ENCODE results near the gene CCL27. TPM values are rescaled to one million over a fixed set of nuclear protein-coding genes. Genes with fewer than 3 reads are reported as not detected.

The CCL27 gene
- total and polyA plus RNA-seq, 2 of the 8 experiments (the other 6 are each of a cell fraction or from before 2014, with no cell fraction given) = 0.42 TPM; not detected in 1

GRCh38 chr9:34689116-34689470 lies 26.6 kb upstream of the CCL27 start (continued):
- TF ChIP-seq SRF (IDR thresholded peaks at IDR 0.05; ENCODE audit: low read depth, low read length) (no peak), CBX5 (IDR thresholded peaks at IDR 0.05; ENCODE audit: low read depth, low read length) (no peak), JUND (IDR thresholded peaks at IDR 0.05; ENCODE audit: low read length) (no peak), TCF12 (IDR thresholded peaks at IDR 0.05; ENCODE audit: low read depth, low read length) (no peak), CEBPB (IDR thresholded peaks at IDR 0.05; ENCODE audit: low read depth, low read length) (no peak)

Measured in H1 (cell line).